Pancreas (tissue), 10 donors: ENCODE results near the gene LAMC1. TPM values are rescaled to one million over a fixed set of nuclear protein-coding genes. Genes with fewer than 3 reads are reported as not detected.

Experiments used
- ATAC-seq, 4 donors: fragments of 200-7000 bp; cut with Tn5 transposase; one replicate each; pipeline versions ENCODE4 v1.8.0 to v1.9.1; 2020; ENCODE audit warnings: mild to moderate bottlenecking in 4 of 4, moderate library complexity in 4 of 4
- DNase-seq, 6 donors: peaks; one replicate each; pipeline ENCODE4 v3.0.0-alpha.2; 2020
- FAIRE-seq: peaks from 2 replicates; lab custom pipeline; 2012; peaks lifted over from hg19 to GRCh38; lab: Jason Lieb, UNC
- H3K27ac ChIP-seq, 4 donors: fragments of 200-600 bp; sonication (generic); 1 replicate in 3 of 4; 2 replicates in 1 of 4; pipeline versions ENCODE4 v1.5.0 to v1.8.0; 2020
- H3K27me3 ChIP-seq, 4 donors: fragments of 200-600 bp; one replicate each; pipeline ENCODE4 v1.8.0; 2021
- H3K36me3 ChIP-seq, 3 donors: fragments of 200-600 bp; sonication (generic) in 1 of 3; one replicate each; pipeline versions ENCODE4 v1.5.0 to v1.8.0; 2020 to 2021
- H3K4me1 ChIP-seq, 3 donors: fragments of 200-600 bp; one replicate each; pipeline ENCODE4 v1.8.0; 2021
- H3K4me3 ChIP-seq, 4 donors: fragments of 200-600 bp; sonication (generic) in 2 of 4; one replicate each; pipeline versions ENCODE4 v1.5.0 to v1.8.0; 2020 to 2021
- H3K9me3 ChIP-seq, 4 donors: fragments of 200-600 bp; one replicate each; pipeline ENCODE4 v1.8.0; 2021
- WGBS, 2 donors: extraction: QIAGEN DNeasy Blood & Tissue Kit; methylation state at CpG; one replicate each; pipeline ENCODE4 v1.1.7; 2013; 5-methylcytosine and 5-hydroxymethylcytosine counted together
- intact Hi-C, 3 donors: fragments of 100-400 bp; cut with DNase I; formaldehyde crosslinking; loops; one replicate each; pipeline versions ENCODE4 v1.11.1 to v1.14.2; 2022
- polyA plus RNA-seq, 2 donors: library from polyadenylated mRNA; stranded (reverse); fragments of 200-250 nt; gene quantifications; one replicate each; pipeline ENCODE4 v1.2.3, GENCODE V29; 2013
- total RNA-seq, 6 donors: library from RNA; stranded (reverse); fragmentation: NEBNext Ultra II Directional in 4 of 6; extraction: Animal tissue kit (Norgen Biotek cat#: 25700) in 4 of 6; gene quantifications; one replicate each; pipeline versions ENCODE4 v1.2.1 to v1.2.4, GENCODE V29; 2021 to 2023
- TF ChIP-seq, protein P1 (sequence below), 4 donors: fragments of 200-600 bp; sonication (generic) in 3 of 4; IDR thresholded peaks; one replicate each; pipeline versions ENCODE4 v1.5.0 to v1.8.0; 2021; ENCODE audit warnings: antibody characterized with exemption in 4 of 4
- donor health status: healthy with polysubstance abuse.
- donor health status: DM: no; HTN: no; CAD: no; lungs with moderate emphysema.
- donor health status: DM: no; HTN: no; CAD: no.
- donor health status: control.
- donor health status: control.
- donor health status: Bipolar disorder and iron deficiency.
- donor health status: DM: yes; HTN: yes; CAD: no.
- donor health status: DM: no; HTN: no; CAD: no.
- donor health status: DM: no; HTN: no; CAD: no.
- donor health status: DM: yes; HTN: yes; CAD: no.

LAMC1 gene
- total and polyA plus RNA-seq, 8 donors: 11.2 to 50.1 (median 29.4) TPM

DNA sequence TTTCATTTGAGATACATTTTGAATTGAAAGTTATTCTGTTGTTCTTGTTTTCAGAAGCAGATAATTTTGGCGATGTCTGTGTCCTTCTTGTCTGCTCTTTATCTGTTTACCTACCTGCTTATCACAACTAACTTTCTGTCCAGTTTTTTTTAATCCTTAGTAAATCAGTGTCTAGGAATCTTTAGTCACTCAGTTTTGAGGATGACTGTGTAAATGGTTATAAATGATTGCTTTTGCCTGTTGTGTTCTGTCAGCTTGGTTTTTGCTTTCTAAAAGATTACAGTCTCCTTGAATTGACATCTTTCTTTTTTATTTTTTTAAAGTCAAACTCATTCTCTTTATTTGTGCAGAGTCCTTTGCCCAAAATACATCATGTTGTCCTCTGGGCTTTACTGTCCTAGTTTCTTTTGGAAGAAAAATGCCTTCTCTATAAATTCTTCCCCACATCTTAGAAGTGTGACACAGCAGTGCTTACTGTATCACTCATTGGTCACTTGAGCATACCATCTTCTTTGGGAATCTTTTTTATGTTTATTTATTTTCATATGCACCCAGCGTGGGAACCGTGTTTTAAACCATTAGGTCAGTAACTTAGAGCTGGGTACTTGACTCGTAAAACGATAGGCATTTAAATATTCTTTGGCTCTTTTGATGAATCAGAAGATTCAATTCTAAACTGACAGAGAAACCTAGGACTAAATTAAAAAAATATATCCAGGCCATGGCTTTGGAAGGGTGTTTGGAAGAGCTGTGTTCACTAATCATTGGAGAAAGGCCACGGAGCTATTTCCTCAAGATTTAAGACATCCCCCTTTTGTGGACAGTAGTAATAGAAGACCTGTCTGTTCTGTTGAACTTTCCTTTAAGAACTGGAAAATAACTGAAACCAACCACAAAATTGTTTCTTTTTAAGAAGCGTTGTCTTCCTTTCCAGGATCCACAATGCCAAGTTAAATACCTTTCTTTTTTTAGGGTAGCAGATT is 20.9 kb downstream of the LAMC1 start:
- TF ChIP-seq, protein P1, sequence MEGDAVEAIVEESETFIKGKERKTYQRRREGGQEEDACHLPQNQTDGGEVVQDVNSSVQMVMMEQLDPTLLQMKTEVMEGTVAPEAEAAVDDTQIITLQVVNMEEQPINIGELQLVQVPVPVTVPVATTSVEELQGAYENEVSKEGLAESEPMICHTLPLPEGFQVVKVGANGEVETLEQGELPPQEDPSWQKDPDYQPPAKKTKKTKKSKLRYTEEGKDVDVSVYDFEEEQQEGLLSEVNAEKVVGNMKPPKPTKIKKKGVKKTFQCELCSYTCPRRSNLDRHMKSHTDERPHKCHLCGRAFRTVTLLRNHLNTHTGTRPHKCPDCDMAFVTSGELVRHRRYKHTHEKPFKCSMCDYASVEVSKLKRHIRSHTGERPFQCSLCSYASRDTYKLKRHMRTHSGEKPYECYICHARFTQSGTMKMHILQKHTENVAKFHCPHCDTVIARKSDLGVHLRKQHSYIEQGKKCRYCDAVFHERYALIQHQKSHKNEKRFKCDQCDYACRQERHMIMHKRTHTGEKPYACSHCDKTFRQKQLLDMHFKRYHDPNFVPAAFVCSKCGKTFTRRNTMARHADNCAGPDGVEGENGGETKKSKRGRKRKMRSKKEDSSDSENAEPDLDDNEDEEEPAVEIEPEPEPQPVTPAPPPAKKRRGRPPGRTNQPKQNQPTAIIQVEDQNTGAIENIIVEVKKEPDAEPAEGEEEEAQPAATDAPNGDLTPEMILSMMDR (IDR thresholded peaks at IDR 0.05): no peak
- DNase-seq (no peak), FAIRE-seq (no peak), ATAC-seq (peak in 1 of 4 donors; percentile 18)
- Histone ChIP-seq H3K36me3 (no peaks in the 10 kb centered on the region), H3K4me1 (peaks cover 4 to 27% (median 13%) of the 10 kb centered on the region in 3 donors), H3K9me3 (no peaks in the 10 kb centered on the region), H3K4me3 (no peak overlapping the region), H3K27me3 (no peaks in the 10 kb centered on the region), H3K27ac (peak overlapping the region in 2 of 4 donors; percentile 2 to 20)
- intact Hi-C loops: no loop called here
- WGBS, 2 donors: 62 to 71% methylated on average over 7 of the region's 7 CpGs

DNA sequence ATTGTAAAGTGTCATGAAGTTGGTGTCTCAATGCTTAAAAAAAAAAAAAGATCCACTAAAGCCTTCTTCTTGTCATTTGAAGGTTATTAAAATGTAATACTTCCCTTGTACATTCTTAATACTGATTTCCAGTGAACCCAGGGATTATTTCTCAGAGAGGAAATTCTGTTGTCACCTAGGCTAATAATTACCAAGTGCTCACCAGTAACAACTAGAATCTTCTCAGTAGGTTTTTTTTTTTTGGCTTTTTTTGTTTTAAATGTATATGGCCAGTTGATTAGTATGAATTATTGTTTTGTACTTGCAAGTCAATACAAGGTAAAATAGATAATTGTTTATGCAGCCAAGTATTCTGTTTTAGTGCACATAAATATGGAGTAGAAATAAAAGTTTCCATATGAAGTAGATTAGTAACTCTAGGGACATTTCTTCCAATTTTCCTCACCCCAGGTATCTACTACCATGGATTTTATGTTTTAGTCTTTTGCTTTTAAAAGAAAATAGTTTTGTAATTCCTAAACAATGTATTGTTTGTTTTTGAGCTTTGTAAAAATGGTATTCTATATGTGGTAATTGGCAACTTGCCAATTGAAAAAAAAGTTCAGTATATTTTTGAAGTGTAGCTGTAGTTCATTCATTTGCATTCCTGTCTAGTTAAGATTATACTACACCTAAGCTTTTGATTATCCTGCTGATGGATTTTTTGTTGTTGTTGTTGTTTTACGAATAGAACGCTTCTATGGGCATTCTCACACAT is 21.9 kb downstream of the LAMC1 start:
- 96 to 99% methylated on average over 2 of the region's 2 CpGs for WGBS, 2 donors
- ATAC-seq: peak in 1 of 4 donors; percentile 46
- TF ChIP-seq, protein P1 (IDR thresholded peaks at IDR 0.05): no peak
- Histone ChIP-seq H3K9me3 (no peaks in the 10 kb centered on the region), H3K4me3 (no peak overlapping the region), H3K4me1 (peaks cover 4 to 27% (median 13%) of the 10 kb centered on the region in 3 donors), H3K27ac (peak overlapping the region in 1 of 4 donors; percentile 20), H3K36me3 (no peaks in the 10 kb centered on the region), H3K27me3 (no peaks in the 10 kb centered on the region)
- FAIRE-seq: no peak
- intact Hi-C loops: no loop called here
- DNase-seq: no peak

DNA sequence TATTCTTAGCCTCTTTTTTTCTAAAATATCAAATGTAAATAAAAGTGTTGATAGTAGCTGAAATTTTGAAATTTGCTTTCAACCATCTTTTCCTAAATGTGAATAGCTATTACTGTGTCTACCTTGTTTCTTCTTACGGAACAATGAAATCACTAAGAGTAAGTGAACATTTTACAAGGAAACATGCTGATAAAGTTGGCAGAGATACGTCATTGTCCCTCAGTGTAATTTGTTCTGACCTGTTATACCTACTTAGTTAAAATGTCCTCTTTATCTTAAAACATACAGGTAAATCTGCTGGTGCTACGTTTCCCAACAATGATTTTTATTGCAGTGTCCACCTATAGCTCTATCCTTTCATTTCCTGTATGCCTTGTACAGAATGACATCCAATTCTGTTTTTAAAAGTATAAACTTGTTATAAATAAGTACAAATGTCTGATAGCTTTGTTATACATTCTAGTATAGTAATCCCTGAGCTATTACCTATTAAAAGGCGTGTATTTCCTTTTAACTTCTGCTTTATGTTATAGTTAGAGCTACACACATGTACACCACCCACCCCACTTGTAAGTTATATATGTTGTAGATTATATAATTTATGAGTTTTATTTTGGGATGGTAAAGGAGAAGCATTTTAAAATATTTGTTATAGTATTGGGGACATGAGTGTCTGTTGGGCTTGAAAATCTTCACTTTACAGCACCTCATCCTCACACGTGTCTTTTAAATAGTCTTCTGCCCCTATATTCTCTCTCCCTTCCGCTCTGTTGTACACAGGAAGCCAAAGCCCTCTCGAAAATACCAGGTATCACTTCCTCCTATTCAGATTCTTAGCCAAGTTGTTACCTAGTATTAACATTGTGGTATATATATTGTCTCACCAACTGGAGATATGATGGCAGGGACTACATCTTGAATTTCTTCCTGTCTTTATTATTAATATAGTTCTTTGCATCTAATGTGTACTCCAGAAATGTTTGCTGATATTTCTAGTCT is 25.2 kb downstream of the LAMC1 start:
- Histone ChIP-seq H3K9me3 (no peaks in the 10 kb centered on the region), H3K4me1 (peaks cover 4 to 19% (median 13%) of the 10 kb centered on the region in 3 donors), H3K27me3 (no peaks in the 10 kb centered on the region), H3K4me3 (no peak overlapping the region), H3K36me3 (no peaks in the 10 kb centered on the region), H3K27ac (no peak overlapping the region)
- intact Hi-C loops: no loop called here
- FAIRE-seq (no peak), DNase-seq (no peak), ATAC-seq (no peak)
- TF ChIP-seq, protein P1 (IDR thresholded peaks at IDR 0.05): no peak
- 77 to 82% methylated on average over 7 of the region's 7 CpGs for WGBS, 2 donors

DNA sequence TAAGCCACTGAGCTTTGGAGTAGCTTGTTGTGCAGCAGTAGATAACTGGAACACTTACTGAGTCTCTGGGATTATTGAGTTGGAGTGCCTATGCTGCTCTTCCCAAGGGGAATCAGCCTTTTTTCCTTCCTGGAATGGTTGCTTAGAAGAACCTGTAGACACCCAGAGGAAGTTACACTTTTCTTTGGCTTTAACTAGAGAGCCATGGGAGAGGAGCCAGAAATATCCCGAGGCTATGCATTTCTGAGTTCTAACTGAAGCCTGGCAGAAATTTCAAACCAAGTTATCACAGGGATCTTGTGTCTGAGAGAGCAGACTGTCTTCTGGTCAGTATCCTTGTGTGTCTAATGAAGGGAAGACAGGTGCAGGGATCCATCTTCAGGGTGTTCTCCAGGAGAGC is 28.3 kb downstream of the LAMC1 start:
- TF ChIP-seq, protein P1 (IDR thresholded peaks at IDR 0.05): no peak
- FAIRE-seq (no peak), DNase-seq (no peak), ATAC-seq (no peak)
- Histone ChIP-seq H3K9me3 (no peaks in the 10 kb centered on the region), H3K27ac (no peak overlapping the region), H3K27me3 (no peaks in the 10 kb centered on the region), H3K36me3 (no peaks in the 10 kb centered on the region), H3K4me3 (no peak overlapping the region), H3K4me1 (peaks cover 0 to 4% (median 0%) of the 10 kb centered on the region in 3 donors)
- intact Hi-C loops: no loop called here
- 46 to 59% methylated on average over 1 of the region's 1 CpG for WGBS, 2 donors
